GM21515 (cell line): ENCODE measurements around the gene IL31RA.
A peak's percentile ranks its signal among the peaks of the same experiment; 100 is the strongest.

Source experiments
- ATAC-seq: cut with Tn5 transposase; IDR thresholded peaks from one replicate; pipeline ENCODE4 v1.9.1; 2021; ENCODE audit not compliant: unreplicated experiment

The IL31RA gene

GRCh38 chr5:55900776-55901175 is 49.6 kb downstream of the IL31RA start:
- no peak for ATAC-seq

- no peak for ATAC-seq
Measured at GRCh38 chr5:55902696-55903095, 51.5 kb downstream of the IL31RA start.

GRCh38 chr5:55903121-55903701 is 52.1 kb downstream of the IL31RA start:
- peak; percentile 90 for ATAC-seq

GRCh38 chr5:55904152-55904551 is 53.0 kb downstream of the IL31RA start:
- no peak for ATAC-seq

- no peak for ATAC-seq
Measured at GRCh38 chr5:55905251-55905650, 54.1 kb downstream of the IL31RA start.

- no peak for ATAC-seq
Measured at GRCh38 chr5:55907927-55908326, 56.8 kb downstream of the IL31RA start.

- no peak for ATAC-seq
Measured at GRCh38 chr5:55908804-55909203, 57.6 kb downstream of the IL31RA start.

GRCh38 chr5:55911784-55912653 is 60.9 kb downstream of the IL31RA start:
- ATAC-seq: no peak

GRCh38 chr5:55913466-55914413 is 62.6 kb downstream of the IL31RA start:
- ATAC-seq: peak; percentile 90

- no peak for ATAC-seq
Measured at GRCh38 chr5:55914971-55915370, 63.8 kb downstream of the IL31RA start.

GRCh38 chr5:55915783-55916182 is 64.6 kb downstream of the IL31RA start:
- ATAC-seq: no peak

GRCh38 chr5:55916986-55917385 is 65.8 kb downstream of the IL31RA start:
- ATAC-seq: no peak

GRCh38 chr5:55917402-55918086 is 66.4 kb downstream of the IL31RA start:
- ATAC-seq: no peak

- ATAC-seq: no peak
Measured at GRCh38 chr5:55918087-55919035, 67.2 kb downstream of the IL31RA start.

GRCh38 chr5:55919625-55920024 is 68.5 kb downstream of the IL31RA start:
- no peak for ATAC-seq

GRCh38 chr5:55920784-55921183 is 69.6 kb downstream of the IL31RA start:
- ATAC-seq: no peak

- no peak for ATAC-seq
Measured at GRCh38 chr5:55921617-55922016, 70.5 kb downstream of the IL31RA start.

GRCh38 chr5:55923177-55923771 is 72.1 kb downstream of the IL31RA start:
- no peak for ATAC-seq

- no peak for ATAC-seq
Measured at GRCh38 chr5:55923865-55924500, 72.8 kb downstream of the IL31RA start.
